Body of pancreas (tissue), 4 donors: ENCODE measurements around the gene EHMT1. TPM values are rescaled to one million over a fixed set of nuclear protein-coding genes. Genes with fewer than 3 reads are reported as not detected.

Source experiments
- ATAC-seq: fragments of 150-250 bp; one replicate; pipeline ENCODE4 v1.9.1; 2016
- DNase-seq, 4 donors: peaks; one replicate each; pipeline ENCODE4 v3.0.0-alpha.2; 2019
- H3K27ac ChIP-seq, 4 donors: fragments of 200-600 bp; sonication (generic); 1 replicate in 3 of 4; 2 replicates in 1 of 4; pipeline versions ENCODE4 v1.5.1 to v1.6.1; 2016 to 2019; ENCODE audit warnings: mild to moderate bottlenecking in 1 of 4, mixed read lengths in 1 of 4, moderate library complexity in 1 of 4
- H3K27me3 ChIP-seq, 2 donors: fragments of 200-600 bp; sonication (generic); one replicate each; pipeline ENCODE4 v1.6.0; 2016; ENCODE audit warnings: mild to moderate bottlenecking in 1 of 2
- H3K36me3 ChIP-seq, 2 donors: fragments of 200-600 bp; sonication (generic); replicated peaks in 1 of 2; 2 replicates each; pipeline ENCODE4 v1.5.1; 2016; ENCODE audit warnings: low read depth in 2 of 2; ENCODE audit not compliant: insufficient read depth in 1 of 2
- H3K4me1 ChIP-seq: fragments of 200-600 bp; sonication (generic); one replicate; pipeline ENCODE4 v1.6.0; 2016
- H3K4me3 ChIP-seq, 2 donors: fragments of 200-600 bp; sonication (generic); 1 replicate in 1 of 2; 2 replicates in 1 of 2; pipeline ENCODE4 v1.5.1; 2016 to 2019
- H3K9me3 ChIP-seq, 3 donors: fragments of 200-600 bp; sonication (generic); 1 replicate in 2 of 3; 2 replicates in 1 of 3; pipeline ENCODE4 v1.5.1; 2016
- POLR2A ChIP-seq, 3 donors: fragments of 450-650 bp; IDR thresholded peaks; one replicate each; pipeline ENCODE4 v1.6.1; 2016; ENCODE audit warnings: antibody characterized with exemption in 3 of 3, mild to moderate bottlenecking in 2 of 3
- WGBS, 2 donors: methylation state at CpG; one replicate each; pipeline ENCODE4 v1.1.5; 2017; 5-methylcytosine and 5-hydroxymethylcytosine counted together
- intact Hi-C: fragments of 100-400 bp; cut with DNase I; formaldehyde crosslinking; loops from one replicate; pipeline ENCODE4 v1.15.1; 2023
- total RNA-seq, 2 donors: library from RNA; depleted of rRNA; stranded (reverse); fragments of >200 nt; gene quantifications; one replicate each; pipeline ENCODE4 v1.1.0, GENCODE V29; 2016
- TF ChIP-seq, protein P1 (sequence below), 7 experiments: fragments of 450-650 bp in 4 of 7; fragments of 200-600 bp in 3 of 7; sonication (generic) in 3 of 7; IDR thresholded peaks; one replicate each; pipeline ENCODE4 v1.5.1; 2016 to 2019; ENCODE audit warnings: antibody characterized with exemption in 7 of 7

Gene EHMT1
- total RNA-seq, 2 donors from 2014 or later, result 41.0 to 65.9 TPM

DNA sequence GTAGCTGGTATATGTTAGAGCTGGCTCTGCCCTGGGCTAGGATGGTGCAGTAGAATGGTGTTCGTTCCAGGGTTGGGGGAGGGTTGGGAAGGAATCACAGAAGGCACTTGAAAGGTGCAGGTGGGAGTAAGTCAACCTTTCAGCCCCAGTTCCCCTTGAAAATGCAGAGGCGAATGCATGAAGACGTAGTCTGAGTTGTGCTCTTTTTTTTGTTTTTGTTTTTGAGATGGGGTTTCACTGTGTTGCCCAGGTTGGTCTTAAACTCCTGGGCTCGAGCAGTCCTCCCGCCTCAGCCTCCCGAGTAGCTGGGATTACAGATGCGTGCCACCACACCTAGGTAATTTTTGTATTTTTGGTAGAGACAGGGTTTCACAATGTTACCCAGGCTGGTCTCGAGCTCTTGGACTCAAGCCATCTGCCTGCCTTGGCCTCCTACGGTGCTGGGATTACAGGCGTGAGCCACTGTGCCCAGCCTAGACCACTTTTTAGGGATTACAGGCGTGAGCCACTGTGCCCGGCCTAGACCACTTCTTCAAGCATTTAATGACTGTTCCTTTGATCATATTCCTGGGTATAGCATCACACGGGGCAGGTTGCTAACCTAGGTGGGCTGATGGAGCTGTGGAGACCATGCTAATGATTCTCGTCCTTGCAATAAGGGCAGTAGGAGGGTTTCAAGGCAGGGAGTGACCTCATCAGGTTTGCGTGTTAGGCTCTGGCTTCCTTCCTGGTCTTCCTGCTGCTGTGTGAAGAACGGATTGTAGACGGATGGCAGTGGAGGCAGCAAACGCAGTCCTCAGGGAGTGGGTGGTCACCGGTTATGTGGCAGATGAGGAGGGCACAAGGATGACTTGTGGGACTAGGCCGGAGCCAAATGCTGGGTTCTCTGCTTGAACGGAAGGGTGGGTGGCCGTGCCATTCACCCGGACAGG, 13.7 kb downstream of the EHMT1 start:
- H3K4me1 ChIP-seq, result peaks cover 18% of the 10 kb centered on the region
- H3K27ac ChIP-seq, result no peak overlapping the region
- no peak overlapping the region for H3K4me3 ChIP-seq
- no peaks in the 10 kb centered on the region for H3K27me3 ChIP-seq
- H3K36me3 ChIP-seq, result no peaks in the 10 kb centered on the region
- ATAC-seq (no peak), DNase-seq (no peak)
- no peaks in the 10 kb centered on the region for H3K9me3 ChIP-seq
- intact Hi-C loops, result no loop called here
- WGBS, 2 donors, result 77 to 86% methylated on average over 20 to 23 of the region's 23 CpGs
- TF ChIP-seq, protein P1, sequence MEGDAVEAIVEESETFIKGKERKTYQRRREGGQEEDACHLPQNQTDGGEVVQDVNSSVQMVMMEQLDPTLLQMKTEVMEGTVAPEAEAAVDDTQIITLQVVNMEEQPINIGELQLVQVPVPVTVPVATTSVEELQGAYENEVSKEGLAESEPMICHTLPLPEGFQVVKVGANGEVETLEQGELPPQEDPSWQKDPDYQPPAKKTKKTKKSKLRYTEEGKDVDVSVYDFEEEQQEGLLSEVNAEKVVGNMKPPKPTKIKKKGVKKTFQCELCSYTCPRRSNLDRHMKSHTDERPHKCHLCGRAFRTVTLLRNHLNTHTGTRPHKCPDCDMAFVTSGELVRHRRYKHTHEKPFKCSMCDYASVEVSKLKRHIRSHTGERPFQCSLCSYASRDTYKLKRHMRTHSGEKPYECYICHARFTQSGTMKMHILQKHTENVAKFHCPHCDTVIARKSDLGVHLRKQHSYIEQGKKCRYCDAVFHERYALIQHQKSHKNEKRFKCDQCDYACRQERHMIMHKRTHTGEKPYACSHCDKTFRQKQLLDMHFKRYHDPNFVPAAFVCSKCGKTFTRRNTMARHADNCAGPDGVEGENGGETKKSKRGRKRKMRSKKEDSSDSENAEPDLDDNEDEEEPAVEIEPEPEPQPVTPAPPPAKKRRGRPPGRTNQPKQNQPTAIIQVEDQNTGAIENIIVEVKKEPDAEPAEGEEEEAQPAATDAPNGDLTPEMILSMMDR (IDR thresholded peaks at IDR 0.05), result no peak
- TF ChIP-seq POLR2A (IDR thresholded peaks at IDR 0.05), result no peak

DNA sequence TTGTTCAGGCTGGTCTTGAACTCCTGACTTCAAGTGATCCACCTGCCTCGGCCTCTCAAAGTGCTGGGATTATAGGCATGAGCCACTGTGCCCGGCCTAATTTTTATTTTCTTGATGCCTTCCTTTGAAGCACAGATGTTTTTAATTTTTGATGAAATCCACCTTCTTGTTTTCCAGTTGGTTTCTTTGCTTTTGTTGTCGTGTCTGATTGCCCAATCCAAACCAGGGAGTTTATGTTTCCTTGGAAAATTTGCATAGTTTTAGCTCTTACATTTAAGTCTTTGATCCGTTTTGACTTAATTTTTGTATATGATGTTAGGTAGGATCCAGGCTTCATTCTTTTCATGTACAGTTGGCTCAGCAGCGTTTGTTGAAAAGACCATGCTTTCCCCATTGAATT, 15.2 kb downstream of the EHMT1 start:
- Histone ChIP-seq H3K4me1 (peaks cover 18% of the 10 kb centered on the region), H3K36me3 (no peaks in the 10 kb centered on the region), H3K4me3 (no peak overlapping the region), H3K27ac (no peak overlapping the region), H3K27me3 (no peaks in the 10 kb centered on the region), H3K9me3 (no peaks in the 10 kb centered on the region)
- no peak for DNase-seq
- WGBS, 2 donors, result 84 to 90% methylated on average over 5 of the region's 5 CpGs
- intact Hi-C loops, result no loop called here
- TF ChIP-seq POLR2A (IDR thresholded peaks at IDR 0.05), result no peak
- no peak for ATAC-seq

DNA sequence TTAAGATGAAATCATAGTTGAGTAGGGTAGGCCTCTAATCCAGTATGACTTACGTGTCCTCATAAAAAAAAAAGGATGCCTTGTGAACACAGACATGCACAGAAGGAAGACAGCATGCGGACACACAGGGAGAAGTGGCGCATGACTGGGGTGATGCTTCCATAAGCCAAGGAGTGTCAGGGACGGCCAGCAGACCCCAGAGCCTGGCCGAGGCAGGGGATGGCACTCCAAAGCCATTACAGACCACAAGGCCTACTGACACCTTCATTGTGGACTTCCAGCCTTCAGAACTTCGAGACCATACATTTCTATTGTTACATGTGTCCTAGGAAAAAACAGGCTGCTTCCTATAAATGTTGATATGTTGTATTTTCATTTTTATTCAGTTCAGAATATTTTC, 19.9 kb downstream of the EHMT1 start:
- DNase-seq (no peak), ATAC-seq (no peak)
- Histone ChIP-seq H3K36me3 (no peaks in the 10 kb centered on the region), H3K27ac (no peak overlapping the region), H3K4me3 (no peak overlapping the region), H3K9me3 (no peaks in the 10 kb centered on the region), H3K4me1 (no peaks in the 10 kb centered on the region), H3K27me3 (no peaks in the 10 kb centered on the region)
- TF ChIP-seq POLR2A (IDR thresholded peaks at IDR 0.05), result no peak
- TF ChIP-seq, protein P1 (IDR thresholded peaks at IDR 0.05), result no peak
- intact Hi-C loops, result no loop called here
- WGBS, 2 donors, result 86 to 94% methylated on average over 6 of the region's 6 CpGs

DNA sequence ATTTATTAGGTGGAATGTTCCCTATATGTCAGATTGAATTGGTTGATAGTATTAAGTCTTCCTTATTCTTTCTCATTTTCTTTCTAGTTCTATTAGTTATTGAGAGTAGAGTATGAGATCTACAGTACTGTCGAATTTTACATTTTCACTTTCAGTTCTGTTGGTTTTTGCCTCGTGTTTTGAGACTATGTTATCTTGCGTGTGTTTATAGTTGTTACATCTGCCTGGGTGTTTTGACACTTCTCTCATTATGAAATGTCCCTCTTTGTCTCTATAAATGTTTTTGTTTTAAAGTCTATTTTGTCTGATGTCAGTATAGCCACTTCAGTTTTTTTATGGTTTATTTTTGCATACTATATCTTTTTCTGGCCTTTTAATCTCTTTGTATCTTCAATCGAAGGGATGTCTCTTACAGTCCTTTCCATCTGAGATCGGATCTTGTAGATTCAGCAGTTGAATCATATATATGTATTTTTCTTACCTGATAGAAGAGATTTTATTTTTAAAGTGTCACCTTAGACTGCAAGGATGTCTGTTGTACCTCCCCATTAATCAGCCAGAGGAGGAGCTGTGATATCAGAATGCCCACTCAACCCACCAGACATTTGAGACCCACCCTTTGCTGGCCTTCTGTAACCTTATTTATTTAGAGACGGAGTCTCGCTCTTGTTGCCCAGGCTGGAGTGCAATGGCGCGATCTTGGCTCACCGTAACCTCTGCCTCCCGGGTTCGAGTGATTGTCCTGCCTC, 20.7 kb downstream of the EHMT1 start:
- DNase-seq, result no peak
- no peak for ATAC-seq
- TF ChIP-seq, protein P1 (IDR thresholded peaks at IDR 0.05), result no peak
- no peak for TF ChIP-seq POLR2A (IDR thresholded peaks at IDR 0.05)
- intact Hi-C loops, result no loop called here
- H3K4me3 ChIP-seq, result no peak overlapping the region
- H3K9me3 ChIP-seq, result no peaks in the 10 kb centered on the region
- H3K4me1 ChIP-seq, result no peaks in the 10 kb centered on the region
- WGBS, 2 donors, result 73 to 78% methylated on average over 11 to 12 of the region's 12 CpGs
- H3K27ac ChIP-seq, result no peak overlapping the region
- no peaks in the 10 kb centered on the region for H3K36me3 ChIP-seq
- H3K27me3 ChIP-seq, result no peaks in the 10 kb centered on the region

DNA sequence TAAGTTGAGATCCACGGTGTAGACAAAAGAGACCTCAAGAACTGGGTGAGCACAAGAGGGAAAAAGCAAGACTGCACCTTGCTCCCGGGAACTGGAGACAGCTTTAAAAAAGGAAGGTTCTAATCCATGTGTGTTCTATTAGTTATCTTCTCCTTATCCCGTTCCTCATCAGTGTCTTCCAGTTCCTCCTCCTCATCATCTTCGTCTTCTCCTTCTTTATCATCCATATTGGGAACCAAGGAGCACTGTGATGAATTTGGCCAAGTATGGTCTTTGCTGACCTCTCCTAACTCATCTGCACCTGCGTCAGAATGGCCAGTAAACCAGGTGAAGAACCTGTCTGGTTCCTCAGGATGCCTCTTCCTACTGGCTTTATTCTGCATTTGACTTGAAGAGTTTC, 22.1 kb downstream of the EHMT1 start:
- ATAC-seq (no peak), DNase-seq (no peak)
- H3K27ac ChIP-seq, result no peak overlapping the region
- no peaks in the 10 kb centered on the region for H3K4me1 ChIP-seq
- no peak overlapping the region for H3K4me3 ChIP-seq
- intact Hi-C loops, result no loop called here
- no peaks in the 10 kb centered on the region for H3K27me3 ChIP-seq
- no peaks in the 10 kb centered on the region for H3K36me3 ChIP-seq
- TF ChIP-seq POLR2A (IDR thresholded peaks at IDR 0.05), result no peak
- TF ChIP-seq, protein P1 (IDR thresholded peaks at IDR 0.05), result no peak
- H3K9me3 ChIP-seq, result no peaks in the 10 kb centered on the region
- 90% methylated on average over 5 of the region's 5 CpGs for WGBS, 2 donors
